ENCODE results near the gene TBC1D12. TPM values are rescaled to one million over a fixed set of nuclear protein-coding genes. Genes with fewer than 3 reads are reported as not detected.

The TBC1D12 gene
- total and polyA plus RNA-seq, 2 donors: 3.7 to 8.9 TPM

DNA sequence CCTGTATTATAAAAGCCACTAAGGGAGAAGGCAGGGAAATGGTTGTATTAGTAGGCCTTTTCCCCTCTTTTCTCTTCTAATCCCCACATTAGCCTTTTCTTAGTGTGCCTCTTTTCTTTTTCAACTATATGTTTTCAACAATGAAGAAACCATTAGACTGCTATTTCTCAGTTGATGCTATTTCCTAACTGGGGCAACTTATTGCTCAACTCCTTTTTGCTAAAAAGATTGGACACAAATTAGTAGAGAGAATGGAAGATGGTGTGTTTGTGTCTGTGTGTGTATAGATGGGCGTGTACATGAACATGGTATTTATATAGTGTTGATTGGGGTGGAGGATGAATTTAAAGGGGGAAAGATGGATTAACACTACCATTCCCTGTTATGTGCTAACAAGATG lies 28.4 kb downstream of the TBC1D12 start:
- no peak overlapping the region for H3K4me3 ChIP-seq (ENCODE audit: low read length in 2 of 2)
- no peaks in the 10 kb centered on the region for H3K36me3 ChIP-seq (ENCODE audit: control insufficient read depth in 2 of 2, insufficient read depth in 2 of 2, low read length in 1 of 2)
- no peak for DNase-seq (ENCODE audit: low read depth in 6 of 9, low spot score in 9 of 9)
- H3K4me1 ChIP-seq (ENCODE audit: control insufficient read depth in 2 of 2, insufficient read depth in 2 of 2, low read length in 2 of 2): no peaks in the 10 kb centered on the region
- no peaks in the 10 kb centered on the region for H3K27me3 ChIP-seq (ENCODE audit: control insufficient read depth in 2 of 2, insufficient read depth in 1 of 2, low read length in 1 of 2)
- no peaks in the 10 kb centered on the region for H3K9me3 ChIP-seq (ENCODE audit: control insufficient read depth in 2 of 2, insufficient read depth in 1 of 2, low read length in 1 of 2)
- 93% methylated on average over 1 of the region's 1 CpG for WGBS
- H3K27ac ChIP-seq (ENCODE audit: low read depth in 1 of 2, low read length in 1 of 2): no peak overlapping the region

DNA sequence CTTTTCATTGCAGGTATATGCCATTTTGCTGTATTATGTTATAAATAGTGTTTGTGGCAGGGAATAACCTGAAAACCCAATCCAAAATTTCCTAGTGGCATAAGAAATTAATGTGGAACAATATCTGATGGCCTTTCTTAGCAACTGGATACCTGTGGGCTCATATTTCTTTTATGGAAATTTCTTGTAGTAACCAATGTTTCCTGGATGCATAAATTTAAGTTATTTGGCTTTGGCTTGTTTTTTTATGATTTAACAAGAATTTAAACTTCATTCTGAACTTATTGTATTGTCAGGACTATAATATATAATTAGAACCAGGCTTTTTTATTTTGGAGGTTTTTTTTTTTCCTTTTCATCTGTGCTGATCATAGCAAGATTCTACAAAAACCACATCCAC lies 30.1 kb downstream of the TBC1D12 start:
- Histone ChIP-seq H3K4me3 (ENCODE audit: low read length in 2 of 2) (no peak overlapping the region), H3K27me3 (ENCODE audit: control insufficient read depth in 2 of 2, insufficient read depth in 1 of 2, low read length in 1 of 2) (no peaks in the 10 kb centered on the region), H3K36me3 (ENCODE audit: control insufficient read depth in 2 of 2, insufficient read depth in 2 of 2, low read length in 1 of 2) (no peaks in the 10 kb centered on the region), H3K9me3 (ENCODE audit: control insufficient read depth in 2 of 2, insufficient read depth in 1 of 2, low read length in 1 of 2) (no peaks in the 10 kb centered on the region), H3K4me1 (ENCODE audit: control insufficient read depth in 2 of 2, insufficient read depth in 2 of 2, low read length in 2 of 2) (no peaks in the 10 kb centered on the region), H3K27ac (ENCODE audit: low read depth in 1 of 2, low read length in 1 of 2) (no peak overlapping the region)
- DNase-seq (ENCODE audit: low read depth in 6 of 9, low spot score in 9 of 9): no peak

DNA sequence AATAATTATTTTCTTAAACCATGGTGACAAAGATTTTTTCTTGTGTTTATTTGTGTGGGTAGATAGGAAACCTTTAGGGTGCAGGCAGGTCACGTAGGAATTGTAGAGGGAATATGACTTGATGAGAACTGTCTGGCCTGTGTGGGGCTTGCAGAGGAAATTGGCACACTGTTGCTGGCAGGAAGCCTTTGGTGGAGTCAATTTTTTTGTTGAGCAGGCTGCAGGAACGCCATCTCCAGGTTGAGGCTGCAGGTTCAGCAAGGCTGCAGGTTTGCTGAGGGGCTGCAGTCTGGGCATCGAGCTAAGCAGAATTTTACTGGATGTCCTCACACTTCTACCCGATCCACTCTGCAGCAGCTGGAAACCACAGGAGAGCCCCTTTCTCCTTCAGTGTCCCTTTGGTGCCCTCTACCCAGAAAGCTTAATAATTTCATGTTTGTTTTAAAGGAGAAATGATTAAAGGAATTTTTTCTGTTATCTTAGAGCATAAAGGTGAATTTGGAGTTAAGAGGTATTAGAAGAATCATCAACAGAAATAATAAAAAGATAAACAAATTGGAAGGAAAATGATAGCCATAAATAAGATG lies 37.0 kb downstream of the TBC1D12 start:
- Histone ChIP-seq H3K27me3 (ENCODE audit: control insufficient read depth in 2 of 2, insufficient read depth in 1 of 2, low read length in 1 of 2) (no peaks in the 10 kb centered on the region), H3K4me1 (ENCODE audit: control insufficient read depth in 2 of 2, insufficient read depth in 2 of 2, low read length in 2 of 2) (no peaks in the 10 kb centered on the region), H3K27ac (ENCODE audit: low read depth in 1 of 2, low read length in 1 of 2) (no peak overlapping the region), H3K36me3 (ENCODE audit: control insufficient read depth in 2 of 2, insufficient read depth in 2 of 2, low read length in 1 of 2) (no peaks in the 10 kb centered on the region), H3K4me3 (ENCODE audit: low read length in 2 of 2) (no peak overlapping the region), H3K9me3 (ENCODE audit: control insufficient read depth in 2 of 2, insufficient read depth in 1 of 2, low read length in 1 of 2) (no peaks in the 10 kb centered on the region)
- 58% methylated on average over 4 of the region's 4 CpGs for whole genome bisulfite sequencing
- no peak for DNase-seq (ENCODE audit: low read depth in 6 of 9, low spot score in 9 of 9)

DNA sequence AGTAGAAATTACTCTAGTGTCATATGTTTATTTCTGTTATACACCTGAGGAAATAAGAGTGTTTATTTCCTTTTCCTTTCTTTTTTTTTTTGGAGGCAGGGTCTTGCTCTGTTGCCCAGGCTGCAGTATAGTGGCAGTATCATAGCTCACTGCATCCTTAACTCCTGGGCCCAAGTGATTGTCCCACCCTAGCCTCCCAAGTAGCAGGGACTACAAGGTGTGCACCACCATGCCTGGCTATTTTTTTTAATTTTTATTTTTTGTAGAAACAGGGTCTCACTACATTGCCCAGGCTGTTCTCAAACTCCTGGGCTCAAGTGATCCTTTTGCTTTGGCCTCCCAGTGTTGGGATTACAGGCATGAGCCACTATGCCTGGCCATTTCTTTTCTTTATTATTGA lies 37.8 kb downstream of the TBC1D12 start:
- no peak overlapping the region for H3K4me3 ChIP-seq (ENCODE audit: low read length in 2 of 2)
- H3K36me3 ChIP-seq (ENCODE audit: control insufficient read depth in 2 of 2, insufficient read depth in 2 of 2, low read length in 1 of 2): no peaks in the 10 kb centered on the region
- no peak for DNase-seq (ENCODE audit: low read depth in 6 of 9, low spot score in 9 of 9)
- H3K9me3 ChIP-seq (ENCODE audit: control insufficient read depth in 2 of 2, insufficient read depth in 1 of 2, low read length in 1 of 2): no peaks in the 10 kb centered on the region
- no peaks in the 10 kb centered on the region for H3K4me1 ChIP-seq (ENCODE audit: control insufficient read depth in 2 of 2, insufficient read depth in 2 of 2, low read length in 2 of 2)
- H3K27me3 ChIP-seq (ENCODE audit: control insufficient read depth in 2 of 2, insufficient read depth in 1 of 2, low read length in 1 of 2): no peaks in the 10 kb centered on the region
- no peak overlapping the region for H3K27ac ChIP-seq (ENCODE audit: low read depth in 1 of 2, low read length in 1 of 2)

DNA sequence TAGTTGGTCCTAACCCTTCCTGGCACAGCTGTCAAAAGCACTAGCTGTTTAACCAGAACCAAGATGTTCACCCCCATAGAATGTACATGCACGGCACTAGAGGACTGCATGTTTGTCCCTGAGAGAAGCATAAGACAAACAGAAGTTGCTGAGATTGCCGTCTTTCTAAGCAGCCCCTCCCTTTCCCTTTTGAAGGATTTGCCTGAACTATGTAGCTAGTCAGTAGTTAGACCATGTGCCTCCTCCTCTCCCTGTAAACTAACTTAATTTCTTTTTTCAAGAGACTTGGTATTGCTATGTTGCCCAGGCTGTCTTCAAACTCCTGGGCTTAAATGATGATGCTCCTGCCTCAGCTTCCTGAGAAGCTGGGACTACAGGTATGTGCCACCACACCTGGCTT lies 40.7 kb downstream of the TBC1D12 start:
- H3K4me3 ChIP-seq (ENCODE audit: low read length in 2 of 2): no peak overlapping the region
- 94% methylated on average over 2 of the region's 2 CpGs for WGBS
- H3K27me3 ChIP-seq (ENCODE audit: control insufficient read depth in 2 of 2, insufficient read depth in 1 of 2, low read length in 1 of 2): no peaks in the 10 kb centered on the region
- no peaks in the 10 kb centered on the region for H3K36me3 ChIP-seq (ENCODE audit: control insufficient read depth in 2 of 2, insufficient read depth in 2 of 2, low read length in 1 of 2)
- no peaks in the 10 kb centered on the region for H3K4me1 ChIP-seq (ENCODE audit: control insufficient read depth in 2 of 2, insufficient read depth in 2 of 2, low read length in 2 of 2)
- H3K27ac ChIP-seq (ENCODE audit: low read depth in 1 of 2, low read length in 1 of 2): no peak overlapping the region
- DNase-seq (ENCODE audit: low read depth in 6 of 9, low spot score in 9 of 9): no peak
- no peaks in the 10 kb centered on the region for H3K9me3 ChIP-seq (ENCODE audit: control insufficient read depth in 2 of 2, insufficient read depth in 1 of 2, low read length in 1 of 2)

DNA sequence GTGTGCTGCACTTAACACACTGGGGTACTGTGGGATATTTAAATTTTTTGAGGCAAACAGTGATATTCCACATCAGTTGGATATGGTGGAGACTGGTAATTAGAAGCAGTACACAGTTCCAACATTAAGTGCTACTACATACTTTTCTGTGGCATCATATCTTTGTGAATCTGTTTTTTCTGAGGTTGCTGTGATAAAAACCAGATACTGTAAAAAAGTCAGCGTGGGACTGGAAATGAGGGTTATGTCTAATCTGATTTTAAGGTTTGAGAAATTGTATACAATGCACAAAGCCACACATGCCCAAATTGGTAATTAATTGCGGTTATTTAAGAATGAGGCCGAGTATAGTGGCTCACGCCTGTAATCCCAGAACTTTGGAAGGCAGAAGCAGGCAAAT lies 41.2 kb downstream of the TBC1D12 start:
- DNase-seq (ENCODE audit: low read depth in 6 of 9, low spot score in 9 of 9): no peak
- 96% methylated on average over 4 of the region's 4 CpGs for WGBS
- H3K27ac ChIP-seq (ENCODE audit: low read depth in 1 of 2, low read length in 1 of 2): no peak overlapping the region
- H3K36me3 ChIP-seq (ENCODE audit: control insufficient read depth in 2 of 2, insufficient read depth in 2 of 2, low read length in 1 of 2): no peaks in the 10 kb centered on the region
- H3K4me1 ChIP-seq (ENCODE audit: control insufficient read depth in 2 of 2, insufficient read depth in 2 of 2, low read length in 2 of 2): no peaks in the 10 kb centered on the region
- H3K9me3 ChIP-seq (ENCODE audit: control insufficient read depth in 2 of 2, insufficient read depth in 1 of 2, low read length in 1 of 2): no peaks in the 10 kb centered on the region
- no peaks in the 10 kb centered on the region for H3K27me3 ChIP-seq (ENCODE audit: control insufficient read depth in 2 of 2, insufficient read depth in 1 of 2, low read length in 1 of 2)
- H3K4me3 ChIP-seq (ENCODE audit: low read length in 2 of 2): no peak overlapping the region

GRCh38 chr10:94450782-94451181 lies 48.4 kb downstream of the TBC1D12 start:
- Histone ChIP-seq H3K9me3 (ENCODE audit: control insufficient read depth in 2 of 2, insufficient read depth in 1 of 2, low read length in 1 of 2) (no peaks in the 10 kb centered on the region), H3K4me1 (ENCODE audit: control insufficient read depth in 2 of 2, insufficient read depth in 2 of 2, low read length in 2 of 2) (no peaks in the 10 kb centered on the region), H3K36me3 (ENCODE audit: control insufficient read depth in 2 of 2, insufficient read depth in 2 of 2, low read length in 1 of 2) (no peaks in the 10 kb centered on the region)

GRCh38 chr10:94451883-94452519 lies 49.7 kb downstream of the TBC1D12 start:
- Histone ChIP-seq H3K4me1 (ENCODE audit: control insufficient read depth in 2 of 2, insufficient read depth in 2 of 2, low read length in 2 of 2) (no peaks in the 10 kb centered on the region), H3K4me3 (ENCODE audit: low read length in 2 of 2) (no peak overlapping the region), H3K27me3 (ENCODE audit: control insufficient read depth in 2 of 2, insufficient read depth in 1 of 2, low read length in 1 of 2) (no peaks in the 10 kb centered on the region), H3K36me3 (ENCODE audit: control insufficient read depth in 2 of 2, insufficient read depth in 2 of 2, low read length in 1 of 2) (no peaks in the 10 kb centered on the region), H3K27ac (ENCODE audit: low read depth in 1 of 2, low read length in 1 of 2) (no peak overlapping the region), H3K9me3 (ENCODE audit: control insufficient read depth in 2 of 2, insufficient read depth in 1 of 2, low read length in 1 of 2) (no peaks in the 10 kb centered on the region)
- WGBS: 100% methylated on average over 1 of the region's 1 CpG
- DNase-seq (ENCODE audit: low read depth in 6 of 9, low spot score in 9 of 9): no peak

More at GRCh38 chr10:94450782-94451181, 48.4 kb downstream of the TBC1D12 start:
- H3K27me3 ChIP-seq (ENCODE audit: control insufficient read depth in 2 of 2, insufficient read depth in 1 of 2, low read length in 1 of 2): no peaks in the 10 kb centered on the region
- no peak overlapping the region for H3K27ac ChIP-seq (ENCODE audit: low read depth in 1 of 2, low read length in 1 of 2)
- H3K4me3 ChIP-seq (ENCODE audit: low read length in 2 of 2): no peak overlapping the region
- no peak for DNase-seq (ENCODE audit: low read depth in 6 of 9, low spot score in 9 of 9)

- no peak overlapping the region for H3K4me3 ChIP-seq (ENCODE audit: low read length in 2 of 2)
- 95% methylated on average over 2 of the region's 2 CpGs for WGBS
- H3K4me1 ChIP-seq (ENCODE audit: control insufficient read depth in 2 of 2, insufficient read depth in 2 of 2, low read length in 2 of 2): no peaks in the 10 kb centered on the region
- no peak for DNase-seq (ENCODE audit: low read depth in 6 of 9, low spot score in 9 of 9)
- no peak overlapping the region for H3K27ac ChIP-seq (ENCODE audit: low read depth in 1 of 2, low read length in 1 of 2)
- peaks cover 0 to 9% of the 10 kb centered on the region in 2 donors for H3K9me3 ChIP-seq (ENCODE audit: control insufficient read depth in 2 of 2, insufficient read depth in 1 of 2, low read length in 1 of 2)
- H3K36me3 ChIP-seq (ENCODE audit: control insufficient read depth in 2 of 2, insufficient read depth in 2 of 2, low read length in 1 of 2): no peaks in the 10 kb centered on the region
- H3K27me3 ChIP-seq (ENCODE audit: control insufficient read depth in 2 of 2, insufficient read depth in 1 of 2, low read length in 1 of 2): no peaks in the 10 kb centered on the region
Measured at GRCh38 chr10:94456942-94457341, 54.6 kb downstream of the TBC1D12 start.
